Measurements from ENCODE around the gene HRAS. TPM values are rescaled to one million over a fixed set of nuclear protein-coding genes. Genes with fewer than 3 reads are reported as not detected.

The HRAS gene
- total RNA-seq, 1 donor from 2014 or later: 53.5 TPM

DNA sequence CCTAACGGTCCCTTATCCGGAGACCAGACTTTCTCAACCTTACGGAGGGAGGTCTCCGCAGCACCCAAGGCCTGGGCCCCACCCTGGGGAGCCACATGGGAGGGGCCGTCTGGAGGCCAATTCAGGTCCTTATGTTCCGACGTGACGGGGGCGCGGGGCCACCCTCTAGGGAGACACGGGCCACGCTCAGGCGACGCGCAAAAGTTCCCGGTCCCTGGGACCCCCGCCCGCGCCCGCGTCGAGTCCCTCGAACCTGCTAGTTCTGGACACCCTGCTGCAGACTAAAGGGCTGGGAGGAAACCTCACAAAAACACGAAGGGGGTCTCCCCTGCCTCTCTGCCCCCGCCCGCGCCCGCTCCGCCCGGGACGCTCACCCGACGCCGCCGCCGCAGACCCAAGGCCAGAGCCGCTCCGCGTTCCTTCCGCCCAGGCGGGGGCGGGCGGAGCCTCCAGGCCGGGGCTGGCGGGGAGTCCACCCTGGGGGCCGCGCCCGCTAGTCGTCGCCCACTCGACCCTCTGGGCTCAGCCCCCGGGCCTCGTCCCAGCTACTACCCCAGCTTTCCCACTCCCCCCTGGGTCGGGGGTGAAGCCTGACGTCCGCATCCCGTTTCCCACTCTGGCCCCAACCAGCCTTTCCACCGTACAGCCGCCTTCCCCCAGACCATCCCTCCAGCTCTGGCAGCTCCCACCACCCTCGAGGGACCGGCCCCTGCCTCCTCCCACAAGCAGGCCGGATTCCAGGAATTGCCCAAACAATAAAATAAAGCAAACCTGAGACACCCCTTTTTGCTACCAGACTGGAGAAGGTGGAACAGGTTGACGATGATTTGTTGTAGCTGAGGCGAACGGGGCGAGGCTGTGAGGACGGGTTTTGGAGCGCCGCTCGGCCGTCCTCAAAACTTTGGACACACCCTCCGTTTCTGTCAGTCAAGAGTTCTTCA is 31.1 kb downstream of the HRAS start:
- intact Hi-C loops (cut with DNase I): loop anchor here (5.0 kb wide), 1 partner anchor 52 kb away; the partner anchor contains the start of gene PTDSS2
- no peaks in the 10 kb centered on the region for H3K9me3 ChIP-seq
- DNase-seq (ENCODE audit: extremely low spot score in 2 of 2): no peak
- H3K27ac ChIP-seq: peak overlapping the region; percentile 99
- peaks cover 4 to 31% of the 10 kb centered on the region in 2 donors for H3K36me3 ChIP-seq
- no peaks in the 10 kb centered on the region for H3K27me3 ChIP-seq
- peak overlapping the region; percentile 50 to 54 for H3K4me3 ChIP-seq
- no peak for TF ChIP-seq POLR2A (IDR thresholded peaks at IDR 0.05)
- TF ChIP-seq, protein P1, sequence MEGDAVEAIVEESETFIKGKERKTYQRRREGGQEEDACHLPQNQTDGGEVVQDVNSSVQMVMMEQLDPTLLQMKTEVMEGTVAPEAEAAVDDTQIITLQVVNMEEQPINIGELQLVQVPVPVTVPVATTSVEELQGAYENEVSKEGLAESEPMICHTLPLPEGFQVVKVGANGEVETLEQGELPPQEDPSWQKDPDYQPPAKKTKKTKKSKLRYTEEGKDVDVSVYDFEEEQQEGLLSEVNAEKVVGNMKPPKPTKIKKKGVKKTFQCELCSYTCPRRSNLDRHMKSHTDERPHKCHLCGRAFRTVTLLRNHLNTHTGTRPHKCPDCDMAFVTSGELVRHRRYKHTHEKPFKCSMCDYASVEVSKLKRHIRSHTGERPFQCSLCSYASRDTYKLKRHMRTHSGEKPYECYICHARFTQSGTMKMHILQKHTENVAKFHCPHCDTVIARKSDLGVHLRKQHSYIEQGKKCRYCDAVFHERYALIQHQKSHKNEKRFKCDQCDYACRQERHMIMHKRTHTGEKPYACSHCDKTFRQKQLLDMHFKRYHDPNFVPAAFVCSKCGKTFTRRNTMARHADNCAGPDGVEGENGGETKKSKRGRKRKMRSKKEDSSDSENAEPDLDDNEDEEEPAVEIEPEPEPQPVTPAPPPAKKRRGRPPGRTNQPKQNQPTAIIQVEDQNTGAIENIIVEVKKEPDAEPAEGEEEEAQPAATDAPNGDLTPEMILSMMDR (IDR thresholded peaks at IDR 0.05): no peak
- peak; percentile 56 to 70 for TF ChIP-seq POLR2AphosphoS5 (IDR thresholded peaks at IDR 0.05; ENCODE audit: insufficient read depth in 1 of 2, low read depth in 1 of 2)
- peaks cover 53% of the 10 kb centered on the region for H3K4me1 ChIP-seq

DNA sequence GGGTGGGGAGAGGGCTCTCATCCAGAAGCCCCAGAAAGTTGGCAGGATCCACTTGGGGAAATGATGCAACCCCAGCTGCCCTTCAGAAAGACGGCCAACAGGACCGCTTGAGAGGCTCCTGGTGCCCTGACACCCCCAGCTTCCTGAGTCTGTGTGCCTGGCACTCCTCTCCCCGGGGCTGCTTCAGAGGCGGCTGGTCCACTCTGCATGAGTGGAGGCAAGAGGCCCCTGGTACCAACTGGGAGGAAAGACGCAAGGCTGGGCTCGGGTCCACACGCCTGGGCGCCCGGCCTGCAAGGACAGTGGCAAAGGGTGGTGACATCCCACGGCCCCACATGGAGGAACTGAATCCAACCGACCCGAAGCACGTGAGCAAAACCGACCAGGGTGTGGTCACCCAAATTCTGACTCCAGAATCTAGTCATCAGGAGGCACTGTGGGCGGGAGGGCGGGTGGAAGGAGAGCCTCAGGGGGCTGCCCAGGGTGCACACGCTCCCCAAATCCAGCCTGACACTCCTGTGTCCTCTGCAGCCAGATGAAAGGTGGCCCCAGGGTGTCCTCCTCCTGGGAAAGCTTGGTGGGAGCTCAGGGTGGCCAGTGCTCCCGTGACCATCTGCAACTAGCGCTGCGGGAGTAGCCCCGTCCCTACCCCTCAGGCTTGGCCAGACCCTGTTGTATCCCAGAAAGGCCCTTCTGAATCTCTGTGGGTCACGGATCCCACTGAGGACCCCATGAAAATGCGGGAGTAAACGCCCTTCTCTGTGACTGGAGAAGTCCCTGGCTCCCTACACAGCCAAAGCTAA is 32.0 kb downstream of the HRAS start:
- Histone ChIP-seq H3K4me3 (peak overlapping the region; percentile 50 to 54), H3K27me3 (no peaks in the 10 kb centered on the region), H3K27ac (peak overlapping the region; percentile 99), H3K36me3 (peaks cover 4 to 41% of the 10 kb centered on the region in 2 donors), H3K4me1 (peaks cover 53% of the 10 kb centered on the region), H3K9me3 (no peaks in the 10 kb centered on the region)
- TF ChIP-seq, protein P1 (IDR thresholded peaks at IDR 0.05): no peak
- TF ChIP-seq POLR2AphosphoS5 (IDR thresholded peaks at IDR 0.05; ENCODE audit: insufficient read depth in 1 of 2, low read depth in 1 of 2): peak in 1 of 2 donors; percentile 51
- intact Hi-C loops (cut with DNase I): loop anchor here (5.0 kb wide), 1 partner anchor 51 kb away; the partner anchor contains the start of gene PTDSS2
- no peak for DNase-seq (ENCODE audit: extremely low spot score in 2 of 2)

DNA sequence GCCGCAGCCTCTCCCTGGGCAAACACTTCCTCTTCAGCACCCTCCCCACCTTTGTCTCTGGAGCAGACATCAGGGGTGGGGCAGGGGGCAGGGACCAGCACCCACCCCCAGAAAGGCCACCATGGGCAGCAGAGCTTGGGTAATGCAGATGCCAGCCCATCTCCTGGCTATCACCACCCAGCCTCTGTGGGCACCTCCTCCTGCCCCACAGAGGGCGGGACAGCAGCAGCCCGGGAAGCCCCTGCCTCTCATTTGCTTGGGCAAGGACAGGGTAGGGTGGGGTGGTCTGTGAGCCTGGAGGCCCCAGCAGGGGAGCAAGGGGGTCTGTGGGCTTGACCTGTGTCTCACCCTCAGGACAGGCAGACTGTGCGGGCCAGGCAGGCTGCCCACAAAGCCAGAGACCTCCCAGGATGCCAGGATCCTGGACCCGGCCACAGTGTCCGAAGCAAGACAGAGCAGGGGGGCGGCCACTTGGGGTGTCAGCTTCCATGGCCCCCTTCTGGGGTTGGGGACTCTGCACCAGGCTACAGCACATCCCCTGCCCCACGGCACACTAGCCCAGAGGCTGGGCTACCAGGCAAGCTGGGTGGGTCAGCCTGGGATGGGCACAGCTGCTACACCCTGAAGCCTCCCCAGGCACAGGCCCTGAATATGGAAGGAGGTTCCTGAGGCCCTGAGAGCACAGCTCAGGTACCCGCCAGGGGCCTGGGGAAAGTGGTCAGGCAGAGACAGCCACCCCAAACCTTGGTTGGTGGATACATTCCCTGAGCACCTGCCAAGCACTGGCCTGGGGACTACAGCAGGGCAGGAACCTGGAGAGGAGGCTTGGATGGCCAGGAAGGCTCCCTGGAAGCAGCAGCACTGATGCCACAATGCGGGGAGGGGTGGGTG is 32.8 kb downstream of the HRAS start:
- no peaks in the 10 kb centered on the region for H3K9me3 ChIP-seq
- peak overlapping the region in 1 of 2 donors; percentile 50 for H3K4me3 ChIP-seq
- intact Hi-C loops (cut with DNase I): loop anchor here (5.0 kb wide), 1 partner anchor 50 kb away; the partner anchor contains the start of gene PTDSS2

DNA sequence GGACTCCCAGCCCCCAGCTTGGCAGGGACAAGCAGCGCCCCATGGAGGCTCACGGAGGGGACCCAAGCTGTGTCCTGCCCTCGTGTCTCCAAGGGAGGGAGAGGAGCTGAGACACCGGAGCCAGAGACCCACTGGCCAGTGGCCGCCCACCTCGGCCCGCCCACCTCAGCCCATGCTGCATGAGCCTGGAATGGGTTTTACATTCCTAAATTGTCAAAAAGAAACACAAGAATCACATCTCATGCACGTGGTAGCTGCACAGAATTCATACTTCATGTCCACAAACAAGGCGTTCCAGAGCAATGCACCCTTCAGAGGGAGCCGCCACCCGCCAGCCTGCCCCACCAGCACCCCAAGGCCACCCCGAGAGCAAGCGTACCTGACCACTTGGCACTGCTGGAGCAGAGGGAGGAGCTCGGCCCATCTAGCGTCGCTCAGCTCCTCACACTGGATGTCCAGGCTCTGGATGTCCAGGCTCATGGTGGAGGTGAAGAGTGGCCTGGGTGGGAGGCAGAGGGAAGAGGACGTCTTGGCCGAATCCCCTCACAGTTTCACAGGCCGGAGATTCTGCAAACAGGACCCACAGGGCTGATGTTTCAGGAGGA is 33.6 kb downstream of the HRAS start:
- Histone ChIP-seq H3K36me3 (peaks cover 4 to 57% of the 10 kb centered on the region in 2 donors), H3K4me1 (peaks cover 44% of the 10 kb centered on the region), H3K27ac (no peak overlapping the region), H3K4me3 (no peak overlapping the region), H3K9me3 (no peaks in the 10 kb centered on the region), H3K27me3 (no peaks in the 10 kb centered on the region)
- TF ChIP-seq, protein P1 (IDR thresholded peaks at IDR 0.05): no peak
- TF ChIP-seq POLR2AphosphoS5 (IDR thresholded peaks at IDR 0.05; ENCODE audit: insufficient read depth in 1 of 2, low read depth in 1 of 2) (no peak), POLR2A (IDR thresholded peaks at IDR 0.05) (no peak)
- intact Hi-C loops (cut with DNase I): loop anchor here (5.0 kb wide), 1 partner anchor 49 kb away; the partner anchor contains the start of gene PTDSS2
- DNase-seq (ENCODE audit: extremely low spot score in 2 of 2): no peak

More for the DNA sequence above, 32.8 kb downstream of the HRAS start:
- TF ChIP-seq POLR2AphosphoS5 (IDR thresholded peaks at IDR 0.05; ENCODE audit: insufficient read depth in 1 of 2, low read depth in 1 of 2) (no peak), POLR2A (IDR thresholded peaks at IDR 0.05) (no peak)
- TF ChIP-seq, protein P1 (IDR thresholded peaks at IDR 0.05): no peak
- H3K36me3 ChIP-seq: peaks cover 4 to 49% of the 10 kb centered on the region in 2 donors
- peaks cover 45% of the 10 kb centered on the region for H3K4me1 ChIP-seq
- no peak for DNase-seq (ENCODE audit: extremely low spot score in 2 of 2)
- H3K27me3 ChIP-seq: no peaks in the 10 kb centered on the region
- H3K27ac ChIP-seq: peak overlapping the region; percentile 99
